C4-2B (cell line): ENCODE measurements around the gene CD247.

Experiments used
- H3K27ac ChIP-seq: fragments of 450-650 bp; 2 replicates; pipeline ENCODE4 v1.5.1; 2017
- CTCF ChIP-seq: fragments of 450-650 bp; conservative IDR thresholded peaks from 2 replicates; pipeline ENCODE4 v1.5.1; 2017; ENCODE audit warnings: mild to moderate bottlenecking
- ZFX ChIP-seq: fragments of 450-650 bp; IDR thresholded peaks from 2 replicates; pipeline ENCODE4 v1.6.1; 2017

CD247 gene

GRCh38 chr1:167538657-167539056, 20.3 kb upstream of the CD247 start:
- no peak overlapping the region for H3K27ac ChIP-seq
- TF ChIP-seq ZFX (no peak), CTCF (no peak)

- no peak overlapping the region for H3K27ac ChIP-seq
- no peak for TF ChIP-seq ZFX
- TF ChIP-seq CTCF = peak; percentile 96
Measured at GRCh38 chr1:167533851-167534300, 15.5 kb upstream of the CD247 start.

- H3K27ac ChIP-seq = no peak overlapping the region
- TF ChIP-seq CTCF (no peak), ZFX (no peak)
Measured at GRCh38 chr1:167532964-167533824, 14.9 kb upstream of the CD247 start.

GRCh38 chr1:167532375-167532774, 14.0 kb upstream of the CD247 start:
- H3K27ac ChIP-seq = no peak overlapping the region
- TF ChIP-seq ZFX (no peak), CTCF (no peak)

GRCh38 chr1:167529829-167530474, 11.6 kb upstream of the CD247 start:
- no peak for TF ChIP-seq ZFX
- no peak for TF ChIP-seq CTCF
- H3K27ac ChIP-seq = no peak overlapping the region

GRCh38 chr1:167528057-167528728, 9.9 kb upstream of the CD247 start:
- TF ChIP-seq ZFX = no peak
- no peak for TF ChIP-seq CTCF
- H3K27ac ChIP-seq = no peak overlapping the region
